Limb (tissue), 2 donors: ENCODE results near the gene PPIE.
A peak's percentile ranks its signal among the peaks of the same experiment; 100 is the strongest.
"Not testable (repeated sequence)": the region's sequence is repeated elsewhere in the genome, so short reads cannot be mapped to it uniquely, and the experiment has no call there.

Source experiments
- DNase-seq, 2 donors: peaks; one replicate each; pipeline ENCODE4 v3.0.0-alpha.2; 2016; ENCODE audit errors: extremely low spot score in 2 of 2

Gene PPIE

DNA sequence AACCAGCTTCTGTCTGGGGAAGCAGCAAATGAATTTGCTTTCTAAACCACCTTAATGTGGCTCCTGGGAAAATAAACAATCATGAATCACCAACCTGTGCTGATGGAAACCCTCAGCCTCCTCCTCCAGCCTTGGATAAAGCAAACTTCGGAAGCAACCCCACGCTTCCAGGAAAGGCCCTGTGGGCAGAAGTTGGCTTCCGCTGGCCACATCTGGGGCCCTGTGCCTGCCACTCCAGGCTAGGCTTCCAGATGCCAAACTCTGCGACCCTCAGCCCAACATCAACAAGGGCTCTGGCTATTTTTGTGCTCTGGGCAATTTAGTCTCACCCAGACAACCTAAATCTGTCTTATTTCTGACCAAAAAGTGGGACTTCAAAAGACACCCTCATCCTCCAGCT is 38.6 kb downstream of the PPIE start:
- DNase-seq, result no peak

DNA sequence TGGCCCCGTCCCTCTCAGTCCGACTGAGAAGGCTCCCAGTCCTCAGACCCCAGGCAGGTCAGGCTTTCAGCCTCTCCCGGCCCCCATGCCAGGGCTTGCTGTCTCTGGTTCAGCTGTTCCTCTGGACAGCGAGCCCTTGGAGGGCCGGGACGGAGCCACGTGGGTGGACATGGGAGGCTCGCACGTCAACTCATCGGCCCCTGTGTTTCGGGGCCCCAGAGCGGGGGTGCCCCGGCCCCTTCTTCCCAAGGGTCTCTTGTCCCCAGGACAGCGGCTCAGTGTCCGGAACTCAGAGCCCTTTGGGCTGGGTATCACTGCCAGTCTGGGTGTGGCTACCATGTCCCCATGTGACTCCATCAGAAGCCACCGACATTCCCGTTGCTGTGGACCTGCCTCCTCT is 39.2 kb downstream of the PPIE start:
- not testable (repeated sequence) for DNase-seq

DNA sequence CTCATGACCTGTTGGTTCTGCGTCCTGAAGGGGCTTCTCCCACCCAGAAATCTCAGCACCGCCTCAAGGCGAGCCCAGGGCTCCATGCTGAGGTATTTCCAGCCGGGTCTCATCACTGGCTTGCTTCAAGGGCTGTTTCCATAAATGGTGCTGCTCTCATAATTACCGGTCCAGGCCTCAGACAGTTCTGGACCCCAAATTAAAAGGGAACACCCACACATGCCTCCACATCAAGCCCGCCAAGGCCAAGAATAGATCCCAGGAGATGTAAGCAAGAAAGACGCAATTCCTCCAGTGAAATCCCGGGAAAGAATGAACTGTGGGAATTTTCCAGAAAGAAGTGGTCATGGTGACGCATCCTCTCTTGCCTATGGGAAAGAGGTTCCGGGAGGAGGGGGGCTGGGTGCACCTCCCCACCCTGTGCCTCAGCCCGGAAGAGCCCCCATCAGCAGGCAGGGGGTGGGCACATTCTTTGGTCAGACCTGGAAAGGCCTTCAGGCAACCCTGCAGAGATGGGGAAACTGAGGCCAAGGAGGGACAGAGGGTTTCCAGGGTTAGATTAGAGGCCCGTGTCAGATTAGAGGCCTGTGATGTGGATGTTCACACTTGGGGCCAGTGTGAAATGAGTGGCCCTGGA is 39.9 kb downstream of the PPIE start:
- not testable (repeated sequence) for DNase-seq

DNA sequence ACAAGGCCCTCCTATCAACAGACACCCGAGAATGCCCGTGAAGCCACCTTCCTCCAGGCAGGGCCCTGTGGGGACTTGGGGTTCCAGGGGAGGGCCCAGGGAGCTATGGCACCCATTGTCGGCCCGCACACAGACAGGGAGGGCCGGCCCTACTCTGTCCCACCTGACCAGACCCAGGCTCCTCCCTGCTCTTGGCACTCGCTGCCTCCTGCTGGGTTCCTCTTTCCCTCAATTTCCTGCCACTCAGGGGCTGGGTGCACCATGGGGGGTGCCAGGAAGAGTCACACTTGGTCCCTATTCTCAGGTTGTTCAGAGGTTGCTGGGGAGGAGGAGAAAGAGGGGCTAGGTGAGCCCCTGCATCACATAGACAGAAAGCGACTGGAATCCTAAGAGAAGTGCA is 40.5 kb downstream of the PPIE start:
- no peak for DNase-seq

DNA sequence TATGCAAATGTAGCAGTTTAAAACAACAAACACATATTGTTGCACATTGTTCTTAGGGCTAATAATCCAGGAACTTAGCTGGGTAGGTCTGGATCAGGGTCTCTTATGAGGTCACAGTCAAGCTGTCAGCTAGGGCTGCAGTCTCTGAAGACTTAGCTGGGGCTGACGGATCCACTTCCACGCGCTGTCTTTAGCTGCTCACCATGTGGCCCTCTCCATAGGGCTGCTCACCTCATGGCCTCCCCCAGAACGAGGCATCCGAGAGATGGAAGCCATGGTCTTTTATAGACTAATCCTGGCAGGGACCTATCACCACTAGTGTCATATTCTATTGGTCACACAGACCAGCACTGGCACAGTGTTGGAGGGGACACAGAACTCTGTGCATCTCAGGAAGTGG is 41.1 kb downstream of the PPIE start:
- no peak for DNase-seq

DNA sequence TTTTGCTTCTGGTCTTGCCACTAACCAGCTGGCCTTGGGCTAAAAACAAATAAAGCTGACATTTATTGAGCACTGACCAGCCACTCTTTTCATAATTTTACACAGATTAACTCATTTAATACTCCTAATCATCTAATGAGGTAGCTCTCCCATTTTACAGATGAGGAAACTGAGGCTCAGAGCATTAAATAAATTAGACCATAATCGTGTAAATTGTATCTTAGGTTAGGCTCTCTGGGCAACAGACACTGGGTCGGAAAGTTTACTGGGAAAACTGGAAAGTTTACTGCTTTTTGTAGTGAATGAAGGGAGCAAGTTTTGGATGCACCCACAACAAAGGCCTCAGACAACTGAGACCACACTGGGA is 42.6 kb downstream of the PPIE start:
- no peak for DNase-seq

DNA sequence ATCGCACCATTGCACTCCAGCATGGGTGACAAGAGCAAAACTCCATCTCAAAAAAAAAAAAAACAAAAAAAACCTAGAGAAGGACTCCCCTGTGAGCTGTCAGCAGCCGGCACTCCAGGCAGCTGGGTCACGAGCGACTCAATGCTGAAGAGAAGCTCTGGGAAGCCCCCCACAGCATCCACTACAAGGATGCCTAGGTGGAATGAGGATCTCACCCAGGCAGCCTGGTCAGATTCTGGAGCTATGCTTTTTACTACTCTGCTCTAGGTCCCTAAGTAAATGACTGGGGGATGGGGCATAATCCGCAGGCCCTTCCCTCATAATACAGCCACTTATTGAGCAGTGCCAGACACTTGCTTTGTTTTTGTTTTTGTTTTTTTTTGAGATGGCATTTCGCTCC is 43.4 kb downstream of the PPIE start:
- no peak for DNase-seq

DNA sequence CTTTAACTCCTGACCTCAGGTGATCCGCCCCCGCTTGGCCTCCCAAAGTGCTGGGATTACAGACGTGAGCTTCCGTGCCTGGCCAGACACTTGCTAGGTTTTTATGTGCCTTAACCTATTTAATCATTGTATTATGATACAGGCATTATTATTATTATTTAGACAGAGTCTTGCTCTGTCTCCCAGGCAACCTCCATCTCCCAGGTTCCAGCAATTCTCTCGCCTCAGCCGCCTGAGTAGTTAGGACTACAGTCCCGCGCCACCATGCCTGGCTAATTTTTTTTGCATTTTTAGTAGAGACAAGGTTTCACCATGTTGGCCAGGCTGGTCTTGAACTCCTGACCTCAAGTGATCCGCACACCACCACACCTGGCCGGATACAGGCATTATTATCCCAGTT is 44.0 kb downstream of the PPIE start:
- DNase-seq, result not testable (repeated sequence)

DNA sequence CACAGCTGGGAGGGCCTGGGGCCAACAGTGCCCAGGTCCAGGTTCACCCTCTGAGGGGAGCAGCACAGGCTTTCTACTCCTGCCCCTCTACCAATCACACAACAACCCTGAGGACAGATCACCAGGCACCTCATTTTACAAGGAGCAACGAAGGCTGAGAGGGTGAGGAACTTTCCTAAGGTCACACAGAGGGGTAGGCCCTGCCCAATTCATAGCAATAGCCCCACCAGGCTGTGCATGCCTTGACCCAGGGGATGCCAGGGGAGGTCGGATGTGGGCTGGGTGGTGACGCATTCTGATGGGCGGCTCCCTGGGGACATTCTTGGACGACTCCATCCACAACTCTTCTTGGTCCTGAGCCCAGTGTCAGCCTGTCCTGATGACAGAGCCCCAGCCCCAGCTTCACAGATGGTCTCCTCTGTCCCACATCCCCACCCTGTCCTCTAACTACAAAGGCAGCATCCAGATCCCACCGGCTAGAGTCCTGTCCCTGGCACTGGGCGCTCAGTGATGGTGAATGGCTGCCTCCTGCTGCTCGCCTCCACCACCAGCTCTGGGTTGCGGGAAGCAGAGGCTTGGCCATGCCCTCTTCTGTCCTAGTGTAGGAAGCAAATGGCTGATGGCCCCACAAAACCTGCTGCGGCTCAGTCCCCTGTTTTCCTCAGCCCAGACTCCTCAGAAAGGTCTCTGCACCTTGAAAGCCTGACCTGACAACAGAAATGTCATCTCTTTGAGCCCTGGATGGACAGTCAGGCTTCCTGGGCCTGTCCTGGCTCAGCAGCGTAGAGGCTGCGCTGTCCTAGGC is 47.8 kb downstream of the PPIE start:
- DNase-seq, result not testable (repeated sequence)

DNA sequence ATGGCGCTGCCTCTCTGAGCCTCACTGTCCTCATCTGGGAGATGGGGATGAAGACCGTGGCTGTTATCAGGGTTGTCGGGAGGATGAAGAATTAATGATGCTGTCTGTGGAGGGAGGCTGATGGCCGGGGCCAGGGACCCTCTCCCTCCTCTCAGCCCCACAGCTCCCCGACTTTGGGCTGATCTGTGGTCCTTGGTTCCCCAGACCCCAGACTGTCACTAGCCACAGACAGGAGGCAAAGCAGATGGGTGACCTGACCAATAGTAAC is 48.4 kb downstream of the PPIE start:
- not testable (repeated sequence) for DNase-seq

DNA sequence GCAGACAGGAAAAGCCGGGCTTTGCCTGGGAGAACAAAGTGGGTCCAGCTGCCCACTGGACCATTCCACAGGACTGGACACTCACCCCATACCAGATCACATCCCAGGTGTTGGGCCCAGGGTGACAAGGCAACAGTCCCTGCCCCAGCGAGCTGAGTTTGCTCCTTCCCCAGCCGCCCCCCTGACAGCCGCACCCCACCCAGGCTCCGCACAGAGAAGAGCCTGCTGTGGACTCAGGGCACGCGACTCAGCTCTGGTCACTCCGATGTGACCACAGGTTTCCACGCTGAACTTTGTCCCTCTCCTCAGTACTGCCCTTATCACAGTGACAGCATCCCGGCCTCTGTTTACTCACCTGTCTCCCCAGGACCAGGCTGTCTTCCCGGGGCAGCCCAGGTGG is 48.8 kb downstream of the PPIE start:
- no peak for DNase-seq

DNA sequence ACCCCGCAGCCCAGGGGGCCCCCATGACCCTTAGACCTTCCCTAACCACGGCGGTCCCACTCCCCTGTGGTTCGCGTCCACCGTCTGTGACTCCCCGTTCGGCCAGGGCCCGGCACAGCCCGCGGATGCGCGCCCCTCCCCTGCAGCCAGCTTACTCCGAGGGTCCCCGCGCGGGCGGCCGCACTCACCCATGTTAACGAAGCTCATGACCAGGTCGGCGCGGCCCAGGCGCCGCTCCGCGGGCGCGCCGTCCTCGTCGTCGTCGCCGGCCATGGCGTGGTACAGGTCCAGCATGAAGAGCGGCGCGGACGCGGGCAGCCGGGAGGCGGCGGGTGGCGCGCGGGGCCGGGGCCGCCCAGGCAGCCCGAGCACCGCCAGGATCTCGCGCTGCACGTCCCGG is 49.3 kb downstream of the PPIE start:
- not testable (repeated sequence) for DNase-seq

DNA sequence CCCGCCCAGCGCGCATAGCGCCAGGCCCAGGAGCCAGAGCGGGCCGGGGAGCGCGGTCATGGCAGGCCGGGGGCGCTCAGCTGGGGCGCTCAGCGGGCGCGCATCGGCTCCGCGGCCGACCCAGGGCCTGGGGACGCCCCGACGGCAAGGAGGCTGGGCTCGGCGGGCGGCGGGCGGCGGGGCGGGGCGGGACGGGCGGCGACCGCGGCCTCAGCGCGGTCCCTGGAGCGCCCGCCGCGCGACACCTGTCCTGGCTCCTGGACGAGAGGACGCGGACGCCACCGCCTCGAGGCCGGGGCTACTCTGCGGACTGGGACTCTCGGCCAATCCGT is 49.7 kb downstream of the PPIE start:
- DNase-seq, result no peak

DNA sequence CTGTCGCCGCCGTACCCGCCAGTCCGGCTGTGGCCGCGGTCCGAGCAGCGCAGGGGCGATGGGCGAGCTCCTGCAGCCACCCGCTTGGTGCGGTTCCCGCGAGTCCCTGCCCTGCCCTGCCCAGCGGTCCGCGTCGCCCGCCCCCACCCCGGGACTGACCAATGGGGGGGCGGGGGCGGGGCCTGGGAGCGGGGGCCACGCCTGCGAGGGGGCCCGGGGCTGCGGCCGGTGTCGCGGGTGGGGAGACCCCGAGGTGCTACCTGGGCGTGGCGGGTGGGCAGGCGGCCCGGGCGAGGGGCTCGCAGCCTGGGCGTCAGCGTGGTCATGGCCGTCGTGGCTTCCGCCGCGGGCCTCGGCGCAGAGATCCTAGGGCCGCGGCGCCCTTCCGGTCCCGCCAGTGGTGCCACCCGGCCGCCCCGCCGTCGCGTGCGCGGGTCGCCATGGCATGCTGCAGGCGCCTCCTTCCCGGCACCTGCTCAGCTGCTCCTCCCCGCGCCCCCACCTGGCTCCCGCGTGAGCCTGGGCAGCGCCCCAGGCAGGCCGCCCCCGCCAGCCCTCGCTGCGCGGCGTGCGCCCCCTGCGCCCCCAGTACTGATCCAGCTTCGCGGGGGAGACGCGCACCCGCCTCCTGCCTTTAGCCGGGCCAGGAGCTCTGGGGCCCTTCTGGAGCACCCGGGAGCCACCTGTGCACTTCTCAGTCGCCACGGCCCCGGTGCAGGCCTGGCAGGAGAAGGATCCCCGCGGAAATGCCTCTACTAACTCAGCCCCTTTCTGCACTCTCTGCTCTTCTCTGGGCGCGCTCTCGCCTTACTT is 50.3 kb downstream of the PPIE start, which contains the start of gene BMP8B:
Gene BMP8B, minus strand, starts transcription at position 108 of the 813 bp plus-strand sequence. CDS start 380 bp downstream, outside the sequence.
- peak in 1 of 2 donors; percentile 63 for DNase-seq

DNA sequence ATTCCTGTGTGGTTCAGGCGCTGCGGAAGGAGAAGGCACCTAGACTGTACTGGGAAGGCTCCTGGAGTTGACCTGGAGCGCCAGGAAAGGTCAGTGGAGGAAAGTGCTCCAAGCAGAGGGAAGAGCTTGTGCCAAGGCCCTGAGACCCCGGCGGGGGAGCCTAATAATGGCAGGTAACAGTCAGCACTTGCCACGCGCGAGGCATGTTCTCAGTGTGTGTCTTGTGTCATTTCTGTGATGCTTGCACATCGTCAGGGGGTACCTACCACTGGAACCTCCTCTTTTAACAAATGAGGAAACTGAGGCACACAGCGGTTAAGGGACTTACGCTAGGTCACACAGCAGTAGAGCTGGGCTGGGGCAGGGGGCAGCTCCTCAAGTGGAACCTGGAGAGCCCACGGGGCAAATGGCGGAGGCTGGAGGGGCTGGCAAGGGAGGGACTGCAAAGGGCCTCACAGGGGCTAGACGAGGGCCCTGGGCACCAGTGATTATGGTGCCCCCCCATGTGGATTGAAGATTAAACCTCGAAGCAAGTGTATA is 51.0 kb downstream of the PPIE start:
- DNase-seq, result no peak

DNA sequence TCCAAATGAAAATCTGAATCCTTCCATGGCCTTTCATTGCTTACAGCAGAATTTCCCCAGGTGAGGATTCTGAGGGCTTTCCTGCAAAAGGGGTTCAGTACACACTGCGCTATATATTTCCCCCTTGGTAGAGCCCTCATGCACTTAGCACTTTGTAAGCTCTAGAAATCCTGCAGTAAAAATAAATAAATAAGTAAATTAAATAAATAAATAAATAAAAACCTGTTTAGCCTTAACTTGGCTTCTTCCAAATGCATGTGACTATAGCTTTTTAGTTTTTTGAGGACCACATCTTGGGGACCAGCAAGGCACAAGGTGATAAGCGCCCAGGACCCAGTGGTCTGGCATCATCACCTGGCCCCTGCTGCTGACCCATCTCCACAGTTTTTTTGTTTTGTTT is 53.2 kb downstream of the PPIE start:
- DNase-seq, result no peak

DNA sequence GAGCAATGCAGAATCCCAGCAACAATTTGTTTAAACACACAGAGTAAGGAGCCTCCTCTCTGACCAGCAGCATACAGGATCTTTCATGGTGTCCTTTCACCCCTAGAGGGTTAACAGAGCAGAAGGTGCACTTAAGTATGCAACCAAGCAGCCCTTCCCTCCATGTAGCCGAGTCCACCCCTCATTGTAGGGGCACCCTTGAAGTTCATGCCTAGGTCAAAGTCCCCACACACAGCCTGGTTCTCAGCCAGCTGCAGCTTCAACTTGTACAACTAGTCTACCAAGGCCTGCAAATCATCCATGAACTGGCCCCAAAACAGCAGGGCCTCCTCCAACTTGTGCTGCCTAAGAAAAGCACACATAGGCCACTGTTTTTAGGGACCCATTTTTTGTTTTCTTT is 57.0 kb downstream of the PPIE start:
- DNase-seq, result no peak

DNA sequence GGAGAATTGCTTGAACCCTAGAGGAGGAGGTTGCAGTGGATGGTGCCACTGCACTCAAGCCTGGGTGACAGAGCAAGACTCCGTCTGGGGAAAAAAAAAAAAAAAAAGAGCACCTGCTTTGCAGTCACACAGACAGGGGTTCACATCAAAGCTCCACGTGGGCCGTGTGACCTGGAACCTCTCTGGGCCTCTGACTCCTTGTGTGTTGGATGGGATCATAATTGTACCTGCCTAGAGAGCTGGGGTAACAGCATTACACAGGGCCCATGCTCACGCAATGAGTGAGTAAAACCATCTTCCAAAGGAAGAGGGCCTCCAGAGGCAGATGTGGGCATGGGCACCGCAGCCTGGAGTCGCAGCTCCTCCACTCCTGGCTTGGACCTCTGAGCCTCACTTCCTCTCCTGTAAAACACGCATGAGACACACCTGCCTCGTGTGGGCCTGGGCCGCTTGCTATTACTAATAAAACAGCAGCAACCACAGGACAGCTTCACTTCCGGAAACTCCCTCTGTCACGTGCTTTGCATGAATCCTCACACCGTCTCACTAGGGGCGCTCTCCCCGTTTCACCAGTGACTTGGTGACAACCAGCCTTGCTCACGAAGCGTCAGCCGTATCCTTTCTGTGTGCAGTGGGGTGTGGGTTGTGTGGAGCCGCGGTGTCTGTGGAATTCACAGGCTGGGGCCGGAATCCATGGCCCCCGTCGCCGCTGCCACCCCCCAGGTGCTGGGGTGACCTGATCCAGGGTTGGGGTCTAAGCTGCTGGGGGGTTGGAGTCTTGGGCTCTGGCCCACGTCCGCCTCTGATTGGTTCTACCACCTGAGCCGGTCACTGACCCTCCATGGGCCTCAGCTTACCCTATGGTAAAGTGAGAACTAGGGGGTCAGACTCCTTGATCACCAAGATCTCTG is 60.4 kb downstream of the PPIE start:
- DNase-seq, result peak in 1 of 2 donors; percentile 38

DNA sequence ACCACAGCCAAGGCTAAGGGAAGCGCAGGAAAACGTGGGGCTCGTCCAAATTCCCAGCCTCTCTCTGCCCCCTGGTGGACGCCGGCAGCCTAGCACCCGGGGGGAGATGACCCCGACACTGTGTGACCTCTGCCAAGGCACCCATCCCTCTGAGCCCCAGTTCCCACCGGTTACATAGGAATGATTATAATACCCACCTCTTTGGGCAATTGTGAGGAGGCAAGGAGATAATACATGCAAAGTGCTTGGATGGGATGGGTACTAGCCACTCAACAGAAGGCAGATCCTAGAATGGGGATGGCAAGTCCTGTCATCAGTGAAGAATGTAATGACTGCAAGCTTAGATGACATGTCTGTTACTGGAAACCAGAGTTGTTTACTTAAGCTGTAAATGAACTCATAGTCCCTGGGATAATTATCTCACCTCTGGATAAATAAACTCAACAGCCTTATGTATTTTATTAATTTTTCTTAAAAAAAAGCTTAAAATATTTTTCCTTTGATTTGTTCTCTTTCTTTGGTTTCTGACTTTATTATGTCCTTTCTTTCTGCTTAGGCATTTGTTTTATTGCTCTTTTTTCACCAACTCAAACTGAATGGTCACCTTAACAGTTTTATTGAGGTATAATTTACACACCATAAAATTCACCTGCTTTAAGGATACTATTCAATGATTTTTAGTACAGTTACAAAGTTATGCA is 61.2 kb downstream of the PPIE start:
- DNase-seq, result peak in 1 of 2 donors; percentile 59

DNA sequence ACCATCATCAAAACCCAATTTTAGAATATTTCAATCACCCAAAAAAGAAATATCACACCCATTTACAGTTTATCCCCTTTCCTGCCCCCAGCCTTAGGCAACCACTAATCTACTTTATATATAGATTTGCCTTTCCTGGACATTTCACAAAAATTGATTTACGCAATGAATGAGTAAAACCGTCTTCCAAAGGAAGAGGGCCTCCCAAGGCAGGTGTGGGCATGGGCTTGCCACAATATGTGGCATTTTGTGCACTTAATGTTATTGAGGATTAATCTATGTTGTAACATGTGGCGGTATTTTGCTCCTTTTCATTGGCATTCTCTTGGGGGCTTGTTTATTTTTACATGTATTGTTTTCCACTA is 61.8 kb downstream of the PPIE start:
- no peak for DNase-seq
